ENCODE measurements around the gene NEU2. TPM values are rescaled to one million over a fixed set of nuclear protein-coding genes. Genes with fewer than 3 reads are reported as not detected.

NEU2 gene
- total RNA-seq, 1 experiment from 2014 or later, result not detected

DNA sequence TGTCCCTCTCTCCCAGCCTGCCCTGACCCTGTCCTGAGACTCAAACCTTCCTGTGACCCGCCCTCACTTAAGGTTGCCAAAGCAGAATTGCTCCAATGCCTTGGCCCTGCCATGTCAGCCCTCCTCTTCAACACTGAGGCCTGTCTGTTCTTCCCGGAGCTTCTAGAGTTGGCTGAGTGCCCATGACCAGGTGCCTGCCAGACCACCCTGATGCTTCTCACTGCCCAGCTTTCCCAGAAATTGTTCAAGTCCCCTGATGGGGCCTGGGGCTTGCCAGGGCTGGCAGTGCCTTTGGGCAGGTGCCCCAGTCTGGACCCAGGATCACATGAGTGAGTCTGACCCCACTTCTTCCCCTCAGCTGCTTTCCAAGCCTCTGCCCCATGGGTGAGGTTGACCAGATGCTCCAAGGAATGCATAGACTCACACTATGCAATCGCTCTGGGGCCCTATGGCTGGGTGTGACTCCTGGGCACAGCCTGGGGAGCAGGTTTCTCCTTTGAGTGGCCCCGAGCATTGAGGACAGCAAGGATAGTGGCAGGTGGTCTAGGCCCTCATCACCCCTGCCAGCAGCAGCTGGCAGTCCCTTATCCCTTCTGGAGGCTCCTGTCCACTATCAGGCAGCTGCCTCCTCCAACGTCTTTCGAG lies 24.6 kb downstream of the NEU2 start:
- TF ChIP-seq FOSL1 (IDR thresholded peaks at IDR 0.05; ENCODE audit: low read depth) (no peak), ZNF274 (IDR thresholded peaks at IDR 0.05; ENCODE audit: low read depth, low read length) (no peak), EGR1 (IDR thresholded peaks at IDR 0.05; ENCODE audit: low read depth) (no peak), TCF7L2 (IDR thresholded peaks at IDR 0.05; ENCODE audit: borderline replicate concordance, extremely low read depth, insufficient read depth, insufficient read length) (no peak), JUND (IDR thresholded peaks at IDR 0.05) (no peak), POLR2A (IDR thresholded peaks at IDR 0.05; ENCODE audit: borderline replicate concordance, extremely low read depth, insufficient read depth, insufficient read length) (no peak), EZH2 (IDR thresholded peaks at IDR 0.05) (no peak), EZH2phosphoT487 (IDR thresholded peaks at IDR 0.05; ENCODE audit: borderline replicate concordance) (no peak), SIN3A (IDR thresholded peaks at IDR 0.05; ENCODE audit: low read depth) (no peak), ELF1 (IDR thresholded peaks at IDR 0.05; ENCODE audit: borderline replicate concordance, low read depth) (no peak), SP1 (IDR thresholded peaks at IDR 0.05; ENCODE audit: low read depth) (no peak)
- TF ChIP-seq, protein P1, sequence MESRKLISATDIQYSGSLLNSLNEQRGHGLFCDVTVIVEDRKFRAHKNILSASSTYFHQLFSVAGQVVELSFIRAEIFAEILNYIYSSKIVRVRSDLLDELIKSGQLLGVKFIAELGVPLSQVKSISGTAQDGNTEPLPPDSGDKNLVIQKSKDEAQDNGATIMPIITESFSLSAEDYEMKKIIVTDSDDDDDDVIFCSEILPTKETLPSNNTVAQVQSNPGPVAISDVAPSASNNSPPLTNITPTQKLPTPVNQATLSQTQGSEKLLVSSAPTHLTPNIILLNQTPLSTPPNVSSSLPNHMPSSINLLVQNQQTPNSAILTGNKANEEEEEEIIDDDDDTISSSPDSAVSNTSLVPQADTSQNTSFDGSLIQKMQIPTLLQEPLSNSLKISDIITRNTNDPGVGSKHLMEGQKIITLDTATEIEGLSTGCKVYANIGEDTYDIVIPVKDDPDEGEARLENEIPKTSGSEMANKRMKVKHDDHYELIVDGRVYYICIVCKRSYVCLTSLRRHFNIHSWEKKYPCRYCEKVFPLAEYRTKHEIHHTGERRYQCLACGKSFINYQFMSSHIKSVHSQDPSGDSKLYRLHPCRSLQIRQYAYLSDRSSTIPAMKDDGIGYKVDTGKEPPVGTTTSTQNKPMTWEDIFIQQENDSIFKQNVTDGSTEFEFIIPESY (IDR thresholded peaks at IDR 0.05; ENCODE audit: extremely low read depth, insufficient replicate concordance, low read length), result no peak
- TF ChIP-seq, protein P2, sequence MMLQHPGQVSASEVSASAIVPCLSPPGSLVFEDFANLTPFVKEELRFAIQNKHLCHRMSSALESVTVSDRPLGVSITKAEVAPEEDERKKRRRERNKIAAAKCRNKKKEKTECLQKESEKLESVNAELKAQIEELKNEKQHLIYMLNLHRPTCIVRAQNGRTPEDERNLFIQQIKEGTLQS (IDR thresholded peaks at IDR 0.05), result no peak
- TF ChIP-seq, protein P3, sequence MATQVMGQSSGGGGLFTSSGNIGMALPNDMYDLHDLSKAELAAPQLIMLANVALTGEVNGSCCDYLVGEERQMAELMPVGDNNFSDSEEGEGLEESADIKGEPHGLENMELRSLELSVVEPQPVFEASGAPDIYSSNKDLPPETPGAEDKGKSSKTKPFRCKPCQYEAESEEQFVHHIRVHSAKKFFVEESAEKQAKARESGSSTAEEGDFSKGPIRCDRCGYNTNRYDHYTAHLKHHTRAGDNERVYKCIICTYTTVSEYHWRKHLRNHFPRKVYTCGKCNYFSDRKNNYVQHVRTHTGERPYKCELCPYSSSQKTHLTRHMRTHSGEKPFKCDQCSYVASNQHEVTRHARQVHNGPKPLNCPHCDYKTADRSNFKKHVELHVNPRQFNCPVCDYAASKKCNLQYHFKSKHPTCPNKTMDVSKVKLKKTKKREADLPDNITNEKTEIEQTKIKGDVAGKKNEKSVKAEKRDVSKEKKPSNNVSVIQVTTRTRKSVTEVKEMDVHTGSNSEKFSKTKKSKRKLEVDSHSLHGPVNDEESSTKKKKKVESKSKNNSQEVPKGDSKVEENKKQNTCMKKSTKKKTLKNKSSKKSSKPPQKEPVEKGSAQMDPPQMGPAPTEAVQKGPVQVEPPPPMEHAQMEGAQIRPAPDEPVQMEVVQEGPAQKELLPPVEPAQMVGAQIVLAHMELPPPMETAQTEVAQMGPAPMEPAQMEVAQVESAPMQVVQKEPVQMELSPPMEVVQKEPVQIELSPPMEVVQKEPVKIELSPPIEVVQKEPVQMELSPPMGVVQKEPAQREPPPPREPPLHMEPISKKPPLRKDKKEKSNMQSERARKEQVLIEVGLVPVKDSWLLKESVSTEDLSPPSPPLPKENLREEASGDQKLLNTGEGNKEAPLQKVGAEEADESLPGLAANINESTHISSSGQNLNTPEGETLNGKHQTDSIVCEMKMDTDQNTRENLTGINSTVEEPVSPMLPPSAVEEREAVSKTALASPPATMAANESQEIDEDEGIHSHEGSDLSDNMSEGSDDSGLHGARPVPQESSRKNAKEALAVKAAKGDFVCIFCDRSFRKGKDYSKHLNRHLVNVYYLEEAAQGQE (IDR thresholded peaks at IDR 0.05; ENCODE audit: low read depth), result no peak
- TF ChIP-seq, protein P4, sequence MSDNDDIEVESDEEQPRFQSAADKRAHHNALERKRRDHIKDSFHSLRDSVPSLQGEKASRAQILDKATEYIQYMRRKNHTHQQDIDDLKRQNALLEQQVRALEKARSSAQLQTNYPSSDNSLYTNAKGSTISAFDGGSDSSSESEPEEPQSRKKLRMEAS (IDR thresholded peaks at IDR 0.05), result no peak
- ChIA-PET RAD21 (ENCODE audit: low non-redundant PET in 1 of 2, low total read pairs in 2 of 2, uncharacterized antibody in 2 of 2, unreplicated experiment in 2 of 2) (no interaction called here), POLR2A (no interaction called here), CTCF (no interaction called here)
- DNase-seq (ENCODE audit: low read depth, low spot score) (no peak), ATAC-seq (no peak)
- Histone ChIP-seq H3K79me2 (ENCODE audit: insufficient read depth, low read length) (no peaks in the 10 kb centered on the region), H3K9me3 (ENCODE audit: control insufficient read depth in 1 of 2, insufficient read depth in 1 of 2, low read depth in 1 of 2, low read length in 2 of 2) (no peaks in the 10 kb centered on the region), H3K27ac (ENCODE audit: low read depth, low read length) (no peak overlapping the region), H3K9ac (ENCODE audit: low read length) (no peak overlapping the region), H3K4me2 (ENCODE audit: low read length) (no peak overlapping the region), H3K36me3 (ENCODE audit: control insufficient read depth in 1 of 2, insufficient read depth in 2 of 2, low read length in 2 of 2) (no peaks in the 10 kb centered on the region), H3K27me3 (ENCODE audit: insufficient read depth, low read length) (no peaks in the 10 kb centered on the region; the same call in 1 of the 2 replicates), H3K9me2 (ENCODE audit: insufficient read depth) (no peaks in the 10 kb centered on the region), H4K20me1 (ENCODE audit: insufficient read depth) (no peaks in the 10 kb centered on the region), H2AFZ (ENCODE audit: low read depth, low read length, poor library complexity, severe bottlenecking) (no peak overlapping the region), H3K4me3 (replicated peaks in 1 of 2; ENCODE audit: low read depth in 1 of 2, low read length in 2 of 2) (no peak overlapping the region), H3K4me1 (ENCODE audit: control insufficient read depth in 1 of 2, insufficient read depth in 2 of 2, low read length in 2 of 2) (peaks cover 2 to 6% of the 10 kb centered on the region in 2 experiments; a peak in 2 of 4 replicates)
- BruUV-seq (replicated peaks), result no TSS peak
- intact Hi-C loops (cut with micrococcal nuclease), result no loop called here

All from HCT116 (cell line).